Hepatocyte (in vitro differentiated cells): Measurements from ENCODE around the gene CSTPP1.

ENCODE experiments used
- EZH2phosphoT487 ChIP-seq: fragments of 200-600 bp; sonication (generic); IDR thresholded peaks from one replicate; pipeline ENCODE4 v1.6.1; 2018; ENCODE audit warnings: antibody characterized with exemption, mild to moderate bottlenecking, low read depth, moderate library complexity; ENCODE audit not compliant: unreplicated experiment, severe bottlenecking
- TF ChIP-seq, protein P1 (sequence below): fragments of 200-600 bp; sonication (generic); IDR thresholded peaks from 2 replicates; pipeline ENCODE4 v1.5.1; 2016; ENCODE audit warnings: antibody characterized with exemption, mild to moderate bottlenecking; ENCODE audit not compliant: poor library complexity

DNA sequence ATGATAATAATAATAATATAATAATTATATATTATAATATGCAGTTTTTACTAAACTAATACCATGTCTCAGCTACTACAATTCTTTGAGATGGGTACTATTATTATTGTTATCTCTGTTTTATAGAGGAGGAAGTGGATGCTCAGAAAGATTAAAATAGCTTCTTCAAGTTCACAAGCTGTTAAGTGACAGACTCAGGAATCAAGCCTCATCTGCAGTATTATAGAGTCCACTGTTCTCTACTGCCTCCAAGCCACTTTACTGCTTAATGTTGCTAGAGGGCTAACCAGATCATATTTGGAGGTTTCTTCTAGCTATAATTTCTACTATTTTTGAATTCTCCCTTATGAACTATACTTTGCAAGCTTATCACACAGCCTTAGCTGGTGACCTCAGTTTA, 62.7 kb downstream of the CSTPP1 start:
- TF ChIP-seq, protein P1, sequence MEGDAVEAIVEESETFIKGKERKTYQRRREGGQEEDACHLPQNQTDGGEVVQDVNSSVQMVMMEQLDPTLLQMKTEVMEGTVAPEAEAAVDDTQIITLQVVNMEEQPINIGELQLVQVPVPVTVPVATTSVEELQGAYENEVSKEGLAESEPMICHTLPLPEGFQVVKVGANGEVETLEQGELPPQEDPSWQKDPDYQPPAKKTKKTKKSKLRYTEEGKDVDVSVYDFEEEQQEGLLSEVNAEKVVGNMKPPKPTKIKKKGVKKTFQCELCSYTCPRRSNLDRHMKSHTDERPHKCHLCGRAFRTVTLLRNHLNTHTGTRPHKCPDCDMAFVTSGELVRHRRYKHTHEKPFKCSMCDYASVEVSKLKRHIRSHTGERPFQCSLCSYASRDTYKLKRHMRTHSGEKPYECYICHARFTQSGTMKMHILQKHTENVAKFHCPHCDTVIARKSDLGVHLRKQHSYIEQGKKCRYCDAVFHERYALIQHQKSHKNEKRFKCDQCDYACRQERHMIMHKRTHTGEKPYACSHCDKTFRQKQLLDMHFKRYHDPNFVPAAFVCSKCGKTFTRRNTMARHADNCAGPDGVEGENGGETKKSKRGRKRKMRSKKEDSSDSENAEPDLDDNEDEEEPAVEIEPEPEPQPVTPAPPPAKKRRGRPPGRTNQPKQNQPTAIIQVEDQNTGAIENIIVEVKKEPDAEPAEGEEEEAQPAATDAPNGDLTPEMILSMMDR, result no peak
- no peak for TF ChIP-seq EZH2phosphoT487
